Mesendoderm (in vitro differentiated cells): ENCODE measurements around the gene SHC3.
A peak's percentile ranks its signal among the peaks of the same experiment; 100 is the strongest.
"Not testable (repeated sequence)": the region's sequence is repeated elsewhere in the genome, so short reads cannot be mapped to it uniquely, and the experiment has no call there.

Source experiments
- DNase-seq: peaks from one replicate; pipeline ENCODE4 v3.0.0; 2013
- H2AK5ac ChIP-seq: 2 replicates; pipeline ENCODE4 v1.6.1; 2013; ENCODE audit warnings: low read length, inconsistent platforms
- H2BK120ac ChIP-seq: 2 replicates; pipeline ENCODE4 v1.6.1; 2013; ENCODE audit warnings: low read depth, mild to moderate bottlenecking, low read length, moderate library complexity, mixed read lengths
- H2BK15ac ChIP-seq: replicated peaks from 2 replicates; pipeline ENCODE4 v1.6.1; 2013; ENCODE audit warnings: low read depth, mild to moderate bottlenecking, moderate library complexity
- H2BK5ac ChIP-seq: 2 replicates; pipeline ENCODE4 v1.6.1; 2013; ENCODE audit warnings: low read length, inconsistent platforms
- H3K18ac ChIP-seq: 2 replicates; pipeline ENCODE4 v1.6.1; 2013; ENCODE audit warnings: mild to moderate bottlenecking, low read length, mixed read lengths
- H3K23ac ChIP-seq: one replicate; pipeline ENCODE4 v1.6.1; 2013; ENCODE audit warnings: low read length
- H3K27ac ChIP-seq: 2 replicates; pipeline ENCODE4 v1.5.1; 2013; ENCODE audit warnings: low read depth, mild to moderate bottlenecking, inconsistent platforms, low read length, moderate library complexity
- H3K27me3 ChIP-seq: 2 replicates; pipeline ENCODE4 v1.6.1; 2013; ENCODE audit warnings: low read length, control low read depth, mild to moderate bottlenecking, inconsistent platforms; ENCODE audit not compliant: insufficient read depth, poor library complexity
- H3K36me3 ChIP-seq: 2 replicates; pipeline ENCODE4 v1.6.1; 2013; ENCODE audit warnings: low read length, inconsistent platforms; ENCODE audit not compliant: control insufficient read depth, insufficient read depth
- H3K4ac ChIP-seq: one replicate; pipeline ENCODE4 v1.6.1; 2013; ENCODE audit warnings: low read depth, mild to moderate bottlenecking, low read length, moderate library complexity
- H3K4me1 ChIP-seq: 2 replicates; pipeline ENCODE4 v1.6.1; 2013; ENCODE audit warnings: low read depth, low read length, inconsistent platforms; ENCODE audit not compliant: control insufficient read depth
- H3K4me2 ChIP-seq: 2 replicates; pipeline ENCODE4 v1.6.1; 2013; ENCODE audit warnings: low read length
- H3K4me3 ChIP-seq: 2 replicates; pipeline ENCODE4 v1.5.1; 2013; ENCODE audit warnings: mild to moderate bottlenecking, low read length
- H3K56ac ChIP-seq: one replicate; pipeline ENCODE4 v1.6.1; 2013; ENCODE audit warnings: low read length
- H3K79me1 ChIP-seq: 2 replicates; pipeline ENCODE4 v1.6.1; 2013; ENCODE audit warnings: low read length, inconsistent platforms
- H3K79me2 ChIP-seq: 2 replicates; pipeline ENCODE4 v1.6.1; 2013; ENCODE audit warnings: mild to moderate bottlenecking, low read length; ENCODE audit not compliant: control insufficient read depth, insufficient read depth
- H3K9ac ChIP-seq: 2 replicates; pipeline ENCODE4 v1.6.1; 2013; ENCODE audit warnings: low read length, inconsistent platforms
- H4K5ac ChIP-seq: one replicate; pipeline ENCODE4 v1.6.1; 2013; ENCODE audit warnings: low read length
- H4K8ac ChIP-seq: one replicate; pipeline ENCODE4 v1.6.1; 2013; ENCODE audit warnings: low read depth, mild to moderate bottlenecking, control low read depth, low read length, moderate library complexity
- WGBS: extraction: QIAGEN DNeasy Blood & Tissue Kit; methylation state at CpG from one replicate; pipeline ENCODE4 v1.1.7; 2013; ENCODE audit warnings: low lambda C conversion rate, missing lambda C conversion rate; ENCODE audit not compliant: insufficient coverage; ENCODE audit errors: extremely low coverage; 5-methylcytosine and 5-hydroxymethylcytosine counted together

Gene SHC3

GRCh38 chr9:89212171-89212570, 33.6 kb upstream of the SHC3 start:
- no peaks in the 10 kb centered on the region for H3K79me1 ChIP-seq
- H3K4me3 ChIP-seq: no peak overlapping the region
- no peak overlapping the region for H4K8ac ChIP-seq
- no peaks in the 10 kb centered on the region for H3K4me1 ChIP-seq
- no peak overlapping the region for H2BK5ac ChIP-seq
- no peaks in the 10 kb centered on the region for H3K79me2 ChIP-seq
- H2AK5ac ChIP-seq: no peak overlapping the region
- no peak overlapping the region for H3K9ac ChIP-seq
- no peak overlapping the region for H3K23ac ChIP-seq
- no peak overlapping the region for H2BK15ac ChIP-seq
- no peak overlapping the region for H3K18ac ChIP-seq
- no peak overlapping the region for H4K5ac ChIP-seq
- H3K27me3 ChIP-seq: no peaks in the 10 kb centered on the region
- H3K4me2 ChIP-seq: no peak overlapping the region
- H3K36me3 ChIP-seq: no peaks in the 10 kb centered on the region
- no peak overlapping the region for H3K4ac ChIP-seq
- no CpG with 5 or more reads among the region's 1 CpG for WGBS
- no peak overlapping the region for H2BK120ac ChIP-seq
- H3K27ac ChIP-seq: no peak overlapping the region
- DNase-seq: no peak
- no peak overlapping the region for H3K56ac ChIP-seq

- not testable (repeated sequence) for H3K27me3 ChIP-seq, H2BK120ac ChIP-seq
- WGBS: no CpG with 5 or more reads among the region's 21 CpGs
These were observed 30.7 kb upstream of the SHC3 start for GRCh38 chr9:89209311-89209710.

DNA sequence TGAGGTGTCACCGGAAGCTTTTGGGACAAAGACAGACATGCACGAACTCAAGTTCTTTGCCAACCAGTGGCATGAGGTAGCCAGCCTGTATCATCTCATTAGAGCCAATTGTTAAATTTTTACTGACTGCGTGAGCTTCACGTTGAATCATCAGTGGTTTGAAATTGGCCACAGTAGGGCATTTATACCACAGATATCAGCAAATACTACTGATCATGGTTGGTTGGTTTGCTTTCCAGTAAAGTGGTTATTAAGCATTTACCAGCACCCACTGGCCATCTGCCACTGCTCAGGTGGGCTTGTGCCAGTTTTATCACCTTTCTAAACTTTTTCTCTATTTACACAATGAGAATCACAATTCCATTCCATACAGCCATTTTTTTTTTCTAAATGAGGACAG, 28.4 kb upstream of the SHC3 start:
- Histone ChIP-seq H3K56ac (no peak overlapping the region), H3K4me2 (no peak overlapping the region), H4K8ac (no peak overlapping the region), H3K4ac (no peak overlapping the region), H3K79me1 (no peaks in the 10 kb centered on the region), H2BK120ac (no peak overlapping the region), H2BK5ac (no peak overlapping the region), H3K36me3 (no peaks in the 10 kb centered on the region), H3K23ac (no peak overlapping the region), H2AK5ac (no peak overlapping the region), H3K4me1 (no peaks in the 10 kb centered on the region), H3K27me3 (no peaks in the 10 kb centered on the region), H3K79me2 (no peaks in the 10 kb centered on the region), H3K9ac (no peak overlapping the region), H3K27ac (no peak overlapping the region), H4K5ac (no peak overlapping the region), H2BK15ac (no peak overlapping the region), H3K4me3 (no peak overlapping the region), H3K18ac (no peak overlapping the region)
- no CpG with 5 or more reads among the region's 4 CpGs for WGBS
- no peak for DNase-seq

More at GRCh38 chr9:89209311-89209710, 30.7 kb upstream of the SHC3 start:
- not testable (repeated sequence) for H3K79me1 ChIP-seq, H2AK5ac ChIP-seq, H3K27ac ChIP-seq, H3K23ac ChIP-seq, H3K4me2 ChIP-seq, H2BK15ac ChIP-seq, H3K4me3 ChIP-seq, DNase-seq, H4K5ac ChIP-seq, H3K56ac ChIP-seq, H3K79me2 ChIP-seq, H4K8ac ChIP-seq, H3K4me1 ChIP-seq, H2BK5ac ChIP-seq, H3K4ac ChIP-seq, H3K9ac ChIP-seq, H3K18ac ChIP-seq, H3K36me3 ChIP-seq

- H4K5ac ChIP-seq: no peak overlapping the region
- H2AK5ac ChIP-seq: no peak overlapping the region
- no peaks in the 10 kb centered on the region for H3K79me2 ChIP-seq
- no peaks in the 10 kb centered on the region for H3K27me3 ChIP-seq
- H2BK5ac ChIP-seq: no peak overlapping the region
- no peaks in the 10 kb centered on the region for H3K4me1 ChIP-seq
- no peak overlapping the region for H3K4ac ChIP-seq
- no peak overlapping the region for H3K23ac ChIP-seq
- no peak for DNase-seq
- no peak overlapping the region for H3K18ac ChIP-seq
- no peak overlapping the region for H2BK15ac ChIP-seq
- no peaks in the 10 kb centered on the region for H3K36me3 ChIP-seq
- H2BK120ac ChIP-seq: no peak overlapping the region
- WGBS: no CpG with 5 or more reads among the region's 5 CpGs
- no peak overlapping the region for H3K4me3 ChIP-seq
- no peak overlapping the region for H3K4me2 ChIP-seq
- H3K56ac ChIP-seq: no peak overlapping the region
- no peak overlapping the region for H4K8ac ChIP-seq
- H3K9ac ChIP-seq: no peak overlapping the region
- no peaks in the 10 kb centered on the region for H3K79me1 ChIP-seq
- no peak overlapping the region for H3K27ac ChIP-seq
These were observed 26.2 kb upstream of the SHC3 start for GRCh38 chr9:89204801-89205200.

DNA sequence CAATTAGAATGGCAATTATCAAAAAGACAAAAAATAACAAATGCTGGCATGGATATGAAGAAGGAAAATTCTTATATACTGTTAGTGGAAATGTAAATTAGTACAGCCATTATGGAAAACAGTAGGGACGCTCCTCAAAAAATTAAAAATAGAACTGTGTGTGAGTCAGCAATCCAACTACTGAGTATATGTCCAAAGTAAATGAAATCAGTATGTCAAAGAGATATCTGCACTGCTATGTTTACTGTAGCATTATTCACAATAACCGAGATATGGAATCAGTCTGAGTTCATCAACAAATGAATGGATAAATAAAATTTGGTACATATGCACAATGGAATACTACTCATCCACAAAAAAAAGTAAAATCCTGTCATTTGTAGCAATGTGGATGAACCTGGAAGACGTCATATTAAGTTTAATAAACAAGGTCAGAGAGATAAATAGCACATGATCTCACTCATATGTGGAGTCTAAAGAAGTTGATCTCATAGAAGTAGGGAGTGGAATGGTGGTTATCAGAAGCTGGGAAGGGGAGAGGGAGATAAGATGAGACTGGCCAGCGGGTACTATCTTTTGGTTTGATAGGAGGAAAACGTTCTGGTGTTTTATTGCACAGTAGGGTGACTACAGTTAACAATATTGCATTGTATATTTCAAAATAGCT, 16.6 kb upstream of the SHC3 start:
- Histone ChIP-seq H3K9ac (no peak overlapping the region), H4K5ac (no peak overlapping the region), H2AK5ac (no peak overlapping the region), H3K18ac (no peak overlapping the region), H3K79me2 (no peaks in the 10 kb centered on the region), H2BK5ac (no peak overlapping the region), H2BK15ac (no peak overlapping the region), H3K4me1 (no peaks in the 10 kb centered on the region), H3K79me1 (no peaks in the 10 kb centered on the region), H3K4me2 (no peak overlapping the region), H2BK120ac (no peak overlapping the region), H3K4me3 (no peak overlapping the region), H3K4ac (no peak overlapping the region), H3K27me3 (no peaks in the 10 kb centered on the region), H3K27ac (no peak overlapping the region), H3K56ac (no peak overlapping the region), H3K36me3 (no peaks in the 10 kb centered on the region), H4K8ac (no peak overlapping the region), H3K23ac (no peak overlapping the region)
- WGBS: no CpG with 5 or more reads among the region's 5 CpGs
- peak; percentile 53 for DNase-seq
